Activated T-helper 1 cell treated with Interleukin-2 at 50 U/mL for 16 hours (primary cell): ENCODE data around the gene CTNNBIP1.

Experiments
- DNase-seq: peaks from one replicate; pipeline ENCODE4 v3.0.0-alpha.2; 2020; ENCODE audit warnings: low read depth

Gene CTNNBIP1

GRCh38 chr1:9853249-9853595 lies 56.8 kb downstream of the CTNNBIP1 start:
- no peak for DNase-seq

GRCh38 chr1:9852410-9853248 lies 57.4 kb downstream of the CTNNBIP1 start:
- DNase-seq = no peak

- DNase-seq = no peak
Measured at GRCh38 chr1:9852004-9852403, 58.1 kb downstream of the CTNNBIP1 start.

- no peak for DNase-seq
Measured at GRCh38 chr1:9850442-9851162, 59.5 kb downstream of the CTNNBIP1 start.

- no peak for DNase-seq
Measured at GRCh38 chr1:9849691-9850441, 60.2 kb downstream of the CTNNBIP1 start.

GRCh38 chr1:9848022-9848421 lies 62.0 kb downstream of the CTNNBIP1 start:
- no peak for DNase-seq

GRCh38 chr1:9847269-9847668 lies 62.8 kb downstream of the CTNNBIP1 start:
- no peak for DNase-seq

- DNase-seq = no peak
Measured at GRCh38 chr1:9846611-9847171, 63.4 kb downstream of the CTNNBIP1 start.

- no peak for DNase-seq
Measured at GRCh38 chr1:9845914-9846313, 64.2 kb downstream of the CTNNBIP1 start.

- no peak for DNase-seq
Measured at GRCh38 chr1:9844756-9845155, 65.3 kb downstream of the CTNNBIP1 start.

GRCh38 chr1:9844106-9844505 lies 66.0 kb downstream of the CTNNBIP1 start:
- DNase-seq = no peak

- DNase-seq = no peak
Measured at GRCh38 chr1:9843576-9843945, 66.5 kb downstream of the CTNNBIP1 start.

GRCh38 chr1:9842781-9843575 lies 67.1 kb downstream of the CTNNBIP1 start:
- no peak for DNase-seq

- DNase-seq = no peak
Measured at GRCh38 chr1:9842073-9842711, 67.9 kb downstream of the CTNNBIP1 start.

- DNase-seq = no peak
Measured at GRCh38 chr1:9841460-9841859, 68.6 kb downstream of the CTNNBIP1 start.

- DNase-seq = no peak
Measured at GRCh38 chr1:9840176-9840575, 69.9 kb downstream of the CTNNBIP1 start.

- DNase-seq = no peak
Measured at GRCh38 chr1:9838946-9839345, 71.1 kb downstream of the CTNNBIP1 start.

GRCh38 chr1:9836632-9836960 lies 73.5 kb downstream of the CTNNBIP1 start:
- no peak for DNase-seq

GRCh38 chr1:9835758-9836631 lies 74.1 kb downstream of the CTNNBIP1 start:
- no peak for DNase-seq

- no peak for DNase-seq
Measured at GRCh38 chr1:9835404-9835757, 74.7 kb downstream of the CTNNBIP1 start.
